Measurements from ENCODE around the gene ARL8B.

GRCh38 chr3:5134499-5134898 is 12.4 kb downstream of the ARL8B start:
- TF ChIP-seq CTCF (IDR thresholded peaks at IDR 0.05), result no peak
- TF ChIP-seq EP300 (IDR thresholded peaks at IDR 0.05), result no peak

Measured in upper lobe of left lung (tissue), 4 donors.